Liver (tissue), 9 donors: ENCODE data around the gene C17orf78. TPM values are rescaled to one million over a fixed set of nuclear protein-coding genes. Genes with fewer than 3 reads are reported as not detected.
"Not testable (repeated sequence)": the region's sequence is repeated elsewhere in the genome, so short reads cannot be mapped to it uniquely, and the experiment has no call there.

Experiments used
- DNase-seq: peaks from one replicate; pipeline ENCODE4 v3.0.0-alpha.2; 2017; ENCODE audit warnings: low spot score
- H3K27ac ChIP-seq, 2 donors: one replicate each; pipeline ENCODE4 v1.7.0; 2013; ENCODE audit warnings: inconsistent platforms in 2 of 2, low read length in 2 of 2, control low read depth in 1 of 2, low read depth in 1 of 2, mild to moderate bottlenecking in 1 of 2
- H3K27me3 ChIP-seq, 4 donors: one replicate each; pipeline versions ENCODE4 v1.6.1 to v1.7.0; 2013; ENCODE audit warnings: low read length in 3 of 4, inconsistent platforms in 1 of 4, mild to moderate bottlenecking in 1 of 4, moderate library complexity in 1 of 4; ENCODE audit not compliant: control insufficient read depth in 4 of 4, insufficient read depth in 4 of 4
- H3K36me3 ChIP-seq, 4 donors: one replicate each; pipeline versions ENCODE4 v1.6.1 to v1.7.0; 2013; ENCODE audit warnings: low read length in 3 of 4, mild to moderate bottlenecking in 3 of 4, low read depth in 1 of 4, moderate library complexity in 1 of 4; ENCODE audit not compliant: control insufficient read depth in 4 of 4, insufficient read depth in 3 of 4
- H3K4me1 ChIP-seq, 4 donors: one replicate each; pipeline versions ENCODE4 v1.6.1 to v1.7.0; 2013; ENCODE audit warnings: low read length in 3 of 4, mild to moderate bottlenecking in 3 of 4, moderate library complexity in 1 of 4; ENCODE audit not compliant: control insufficient read depth in 4 of 4, insufficient read depth in 4 of 4
- H3K4me3 ChIP-seq, 3 donors: one replicate each; pipeline versions ENCODE4 v1.6.1 to v1.7.0; 2013; ENCODE audit warnings: low read length in 3 of 3, control low read depth in 1 of 3, low read depth in 1 of 3, mild to moderate bottlenecking in 1 of 3
- H3K9ac ChIP-seq, 2 donors: one replicate each; pipeline ENCODE4 v1.7.0; 2013; ENCODE audit warnings: low read length in 2 of 2, mild to moderate bottlenecking in 2 of 2, moderate library complexity in 2 of 2, control low read depth in 1 of 2, low read depth in 1 of 2
- H3K9me3 ChIP-seq, 4 donors: one replicate each; pipeline versions ENCODE4 v1.6.1 to v1.7.0; 2013; ENCODE audit warnings: low read length in 3 of 4; ENCODE audit not compliant: control insufficient read depth in 4 of 4
- WGBS: extraction: QIAGEN DNeasy Blood & Tissue Kit; methylation state at CpG from one replicate; pipeline ENCODE4 v1.1.7; 2013; 5-methylcytosine and 5-hydroxymethylcytosine counted together
- polyA plus RNA-seq, 2 donors: library from polyadenylated mRNA; stranded (reverse) in 1 of 2; unstranded in 1 of 2; fragments of 200-250 nt in 1 of 2; fragments of >200 nt in 1 of 2; fragmentation: Nextera tagmentation in 1 of 2; extraction: Ambion mirVana in 1 of 2; gene quantifications; one replicate each; pipeline versions ENCODE4 v1.2.1 to v1.2.3, GENCODE V29; 2013 to 2015
- total RNA-seq, 2 donors: library from RNA; depleted of rRNA; stranded (reverse); fragments of >200 nt; gene quantifications; one replicate each; pipeline ENCODE4 v1.2.3, GENCODE V29; 2014
- donor health status: healthy.
- donor health status: healthy.
- donor health status: healthy.
- donor health status: healthy.
- donor health status: healthy.

C17orf78 gene
- total and polyA plus RNA-seq, 4 donors = not detected

GRCh38 chr17:37441369-37442014 is 65.7 kb downstream of the C17orf78 start:
- not testable (repeated sequence) for H3K4me1 ChIP-seq, H3K27ac ChIP-seq, DNase-seq, H3K9ac ChIP-seq, H3K4me3 ChIP-seq, H3K27me3 ChIP-seq, H3K9me3 ChIP-seq
- 94% methylated on average over 12 of the region's 12 CpGs for WGBS
- H3K36me3 ChIP-seq = peaks cover 10 to 51% (median 37%) of the 10 kb centered on the region in 4 donors

Other genes starting within 250 kb of the C17orf78 start
- 10 to 100 TPM; 46.0 to 49.5 TPM for gene ACACA, start 30.9 kb downstream of the C17orf78 start, total RNA-seq
- 10 to 100 TPM; 14.8 to 16.4 TPM for gene ACACA, start 30.9 kb downstream of the C17orf78 start, polyA plus RNA-seq
- 10 to 100 TPM; 10.7 to 13.4 TPM for gene TADA2A, start 30.9 kb downstream of the C17orf78 start, total RNA-seq
- gene TADA2A, start 30.9 kb downstream of the C17orf78 start, polyA plus RNA-seq = 1 to 10 TPM; 2.8 to 5.7 TPM
- gene DUSP14, start 113.9 kb downstream of the C17orf78 start, total RNA-seq = 10 to 100 TPM in 1 of 2 donors, 1 to 10 TPM in 1; 6.3 to 13.5 TPM
- 10 to 100 TPM; 14.1 to 15.7 TPM for gene DUSP14, start 113.9 kb downstream of the C17orf78 start, polyA plus RNA-seq
- gene SYNRG, start 233.4 kb downstream of the C17orf78 start, total RNA-seq = 10 to 100 TPM; 17.8 to 20.5 TPM
- 10 to 100 TPM in 1 of 2 donors, 1 to 10 TPM in 1; 6.5 to 13.9 TPM for gene SYNRG, start 233.4 kb downstream of the C17orf78 start, polyA plus RNA-seq